WI38 (cell line): Measurements from ENCODE around the gene ANAPC13.

Experiments used
- H3K4me3 ChIP-seq: 2 replicates; pipeline ENCODE4 v1.5.1; 2011; ENCODE audit warnings: low read depth, mild to moderate bottlenecking, control low read depth, low read length
- CTCF ChIP-seq: IDR thresholded peaks from 2 replicates; pipeline ENCODE4 v1.5.1; 2012; ENCODE audit warnings: low read depth, mild to moderate bottlenecking, control low read depth, low read length

The ANAPC13 gene

DNA sequence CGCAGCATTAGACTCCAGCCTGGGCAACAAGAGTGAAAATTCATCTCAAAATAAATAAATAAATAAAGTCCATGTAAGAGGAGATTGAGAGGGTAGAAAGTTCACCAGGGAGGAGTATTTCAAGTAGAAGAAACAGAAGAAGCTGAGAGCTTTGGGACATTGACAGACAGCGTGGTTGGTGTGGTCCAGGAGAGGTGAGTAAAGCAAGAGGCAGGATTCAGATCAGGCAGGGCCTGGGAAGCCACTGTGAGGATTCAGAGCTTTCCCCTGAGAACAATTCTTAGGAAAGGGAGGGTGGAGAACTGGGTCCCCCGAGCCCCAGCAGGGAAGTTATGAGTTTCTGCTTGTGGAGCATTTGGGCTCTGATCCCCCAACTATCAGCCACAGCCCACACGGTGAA, 57.4 kb downstream of the ANAPC13 start:
- H3K4me3 ChIP-seq, result no peak overlapping the region
- TF ChIP-seq CTCF, result no peak
